PC-3 (cell line): ENCODE data around the gene PRPF40A. TPM values are rescaled to one million over a fixed set of nuclear protein-coding genes. Genes with fewer than 3 reads are reported as not detected.
"Not testable (repeated sequence)": the region's sequence is repeated elsewhere in the genome, so short reads cannot be mapped to it uniquely, and the experiment has no call there.

ENCODE experiments used
- ATAC-seq: fragments of 200-7000 bp; cut with Tn5 transposase; 2 replicates; pipeline ENCODE4 v1.9.1; 2020; ENCODE audit warnings: mild to moderate bottlenecking, moderate library complexity
- BruUV-seq: library from RNA; stranded (reverse); fragments of 400-500 nt; replicated peaks from 2 replicates; lab custom pipeline; 2021; lab: Mats Ljungman, UMichigan
- CTCF ChIA-PET: fragments of 300-600 bp; sonication (Branson Sonifier 250); formaldehyde crosslinking; loops from one replicate; lab custom pipeline; 2022; ENCODE audit warnings: antibody characterized with exemption; lab: Charles Lee
- POLR2A ChIA-PET: fragments of 300-600 bp; sonication (Branson Sonifier 250); formaldehyde crosslinking; loops from one replicate; lab custom pipeline; 2022; ENCODE audit warnings: antibody characterized with exemption; ENCODE audit not compliant: unreplicated experiment; lab: Charles Lee
- DNase-seq: peaks from one replicate; pipeline ENCODE4 v3.0.0-alpha.2; 2015
- H2AFZ ChIP-seq: fragments of 300-600 bp; sonication (generic); 2 replicates; pipeline ENCODE4 v1.6.0; 2016; ENCODE audit warnings: antibody characterized with exemption, low read length
- H3F3A ChIP-seq: fragments of 300-600 bp; sonication (generic); one replicate; pipeline ENCODE4 v1.6.0; 2017; ENCODE audit warnings: antibody characterized with exemption, low read length, control low read depth, mild to moderate bottlenecking; ENCODE audit not compliant: unreplicated experiment
- H3K27ac ChIP-seq: fragments of 300-600 bp; sonication (generic); 2 replicates; pipeline ENCODE4 v1.5.1; 2016; ENCODE audit warnings: mild to moderate bottlenecking, low read length
- H3K27me3 ChIP-seq: fragments of 300-600 bp; sonication (generic); 2 replicates; pipeline ENCODE4 v1.6.1; 2016; ENCODE audit warnings: low read length, mixed read lengths
- H3K36me3 ChIP-seq: fragments of 300-600 bp; sonication (generic); 2 replicates; pipeline ENCODE4 v1.6.1; 2016; ENCODE audit warnings: low read depth, mixed run types, low read length, mixed read lengths
- H3K4me1 ChIP-seq: fragments of 300-600 bp; sonication (generic); 2 replicates; pipeline ENCODE4 v1.5.1; 2016; ENCODE audit warnings: low read length; ENCODE audit not compliant: insufficient read depth
- H3K4me2 ChIP-seq: fragments of 300-600 bp; sonication (generic); 2 replicates; pipeline ENCODE4 v1.6.0; 2016; ENCODE audit warnings: low read length
- H3K4me3 ChIP-seq: fragments of 300-600 bp; sonication (generic); 2 replicates; pipeline ENCODE4 v1.5.1; 2016; ENCODE audit warnings: mild to moderate bottlenecking, low read length, mixed read lengths
- H3K79me2 ChIP-seq: fragments of 300-600 bp; sonication (generic); 2 replicates; pipeline ENCODE4 v1.6.1; 2017; ENCODE audit warnings: low read length, mixed read lengths
- H3K9ac ChIP-seq: fragments of 300-600 bp; sonication (generic); 2 replicates; pipeline ENCODE4 v1.6.0; 2016; ENCODE audit warnings: mild to moderate bottlenecking, low read length
- H3K9me2 ChIP-seq: fragments of 300-600 bp; sonication (generic); replicated peaks from 2 replicates; pipeline ENCODE4 v1.6.1; 2016; ENCODE audit warnings: mixed run types, low read length, mixed read lengths
- H3K9me3 ChIP-seq: fragments of 300-600 bp; sonication (generic); 2 replicates; pipeline ENCODE4 v1.6.1; 2016; ENCODE audit warnings: low read length, mixed read lengths
- H4K20me1 ChIP-seq: fragments of 300-600 bp; sonication (generic); 2 replicates; pipeline ENCODE4 v1.6.1; 2016; ENCODE audit warnings: low read length, mixed read lengths
- EZH2 ChIP-seq: fragments of 300-600 bp; sonication (generic); IDR thresholded peaks from one replicate; pipeline ENCODE4 v1.6.1; 2017; ENCODE audit warnings: antibody characterized with exemption, mild to moderate bottlenecking, low read length; ENCODE audit not compliant: unreplicated experiment
- EZH2phosphoT487 ChIP-seq: fragments of 300-600 bp; sonication (generic); IDR thresholded peaks from 2 replicates; pipeline ENCODE4 v1.6.1; 2018; ENCODE audit warnings: mild to moderate bottlenecking, antibody characterized with exemption, low read length, borderline replicate concordance
- intact Hi-C: fragments of 100-400 bp; cut with micrococcal nuclease; formaldehyde crosslinking; loops from 2 replicates; pipeline ENCODE4 v1.9.0; 2023
- total RNA-seq: library from RNA; depleted of rRNA; stranded (reverse); fragments of >200 nt; gene quantifications from 2 replicates; pipeline ENCODE4 v1.2.3, GENCODE V29; 2014
- TF ChIP-seq, protein P1 (sequence below): fragments of 300-600 bp; sonication (generic); conservative IDR thresholded peaks from 2 replicates; pipeline ENCODE4 v1.5.1; 2017; ENCODE audit warnings: antibody characterized with exemption, low read depth, mild to moderate bottlenecking, low read length

The PRPF40A gene
- total RNA-seq, 1 experiment from 2014 or later, result 140 TPM

DNA sequence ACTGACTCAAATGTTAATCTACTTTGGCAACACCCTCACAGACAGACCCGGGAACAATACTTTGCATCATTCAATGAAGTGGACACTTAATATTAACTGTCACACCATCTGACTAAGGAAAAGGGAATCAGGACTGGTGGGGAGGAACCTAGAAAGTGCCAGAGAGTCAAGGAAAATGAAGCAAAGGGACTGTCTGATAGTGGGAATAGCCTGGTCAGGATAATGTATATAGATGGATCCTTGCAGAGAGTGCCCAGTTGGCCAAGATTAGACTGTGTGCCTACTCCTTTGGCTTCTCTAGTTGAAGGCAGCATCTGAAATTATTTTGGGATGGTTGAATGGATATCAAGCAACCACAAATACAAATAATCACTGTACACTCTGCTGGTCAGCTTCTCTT lies 46.4 kb upstream of the PRPF40A start:
- Histone ChIP-seq H3K4me1 (no peaks in the 10 kb centered on the region), H3K9me3 (no peaks in the 10 kb centered on the region), H3K36me3 (peaks cover 15% of the 10 kb centered on the region; the same call in 1 of the 2 replicates), H3K4me3 (no peak overlapping the region), H3K27me3 (no peaks in the 10 kb centered on the region), H2AFZ (no peak overlapping the region), H3K27ac (no peak overlapping the region), H3K79me2 (no peaks in the 10 kb centered on the region), H4K20me1 (no peaks in the 10 kb centered on the region), H3K9ac (no peak overlapping the region), H3F3A (no peaks in the 10 kb centered on the region), H3K9me2 (no peaks in the 10 kb centered on the region), H3K4me2 (no peak overlapping the region)
- POLR2A ChIA-PET, result no interaction called here
- intact Hi-C loops, result no loop called here
- ATAC-seq, result no peak
- DNase-seq, result no peak
- CTCF ChIA-PET, result no interaction called here
- TF ChIP-seq, protein P1, sequence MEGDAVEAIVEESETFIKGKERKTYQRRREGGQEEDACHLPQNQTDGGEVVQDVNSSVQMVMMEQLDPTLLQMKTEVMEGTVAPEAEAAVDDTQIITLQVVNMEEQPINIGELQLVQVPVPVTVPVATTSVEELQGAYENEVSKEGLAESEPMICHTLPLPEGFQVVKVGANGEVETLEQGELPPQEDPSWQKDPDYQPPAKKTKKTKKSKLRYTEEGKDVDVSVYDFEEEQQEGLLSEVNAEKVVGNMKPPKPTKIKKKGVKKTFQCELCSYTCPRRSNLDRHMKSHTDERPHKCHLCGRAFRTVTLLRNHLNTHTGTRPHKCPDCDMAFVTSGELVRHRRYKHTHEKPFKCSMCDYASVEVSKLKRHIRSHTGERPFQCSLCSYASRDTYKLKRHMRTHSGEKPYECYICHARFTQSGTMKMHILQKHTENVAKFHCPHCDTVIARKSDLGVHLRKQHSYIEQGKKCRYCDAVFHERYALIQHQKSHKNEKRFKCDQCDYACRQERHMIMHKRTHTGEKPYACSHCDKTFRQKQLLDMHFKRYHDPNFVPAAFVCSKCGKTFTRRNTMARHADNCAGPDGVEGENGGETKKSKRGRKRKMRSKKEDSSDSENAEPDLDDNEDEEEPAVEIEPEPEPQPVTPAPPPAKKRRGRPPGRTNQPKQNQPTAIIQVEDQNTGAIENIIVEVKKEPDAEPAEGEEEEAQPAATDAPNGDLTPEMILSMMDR, result no peak
- TF ChIP-seq EZH2phosphoT487, result no peak
- TF ChIP-seq EZH2, result no peak
- no TSS peak for BruUV-seq

DNA sequence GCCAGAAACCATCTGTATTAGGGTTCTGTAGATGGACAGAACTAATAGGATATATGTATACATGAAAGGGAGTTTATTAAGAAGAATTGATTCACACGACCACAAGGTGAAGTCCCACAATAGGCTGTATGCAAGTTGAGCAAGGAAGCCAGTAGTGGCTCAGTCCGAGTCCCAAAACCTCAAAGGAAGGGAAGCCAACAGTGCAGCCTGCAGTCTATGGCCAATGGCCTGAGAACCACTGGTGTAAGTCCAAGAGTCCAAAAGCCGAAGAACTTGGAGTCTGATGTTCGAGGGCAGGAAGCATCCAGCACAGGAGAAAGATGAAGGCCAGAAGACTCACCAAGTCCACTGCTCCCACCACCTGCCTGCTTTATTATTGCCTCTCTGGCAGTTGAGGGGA lies 45.9 kb upstream of the PRPF40A start:
- intact Hi-C loops, H3K4me2 ChIP-seq, H3K9me3 ChIP-seq, DNase-seq, H3F3A ChIP-seq, H3K9me2 ChIP-seq, H3K4me1 ChIP-seq, BruUV-seq, POLR2A ChIA-PET, H3K27ac ChIP-seq, H4K20me1 ChIP-seq, H3K27me3 ChIP-seq, ATAC-seq, CTCF ChIA-PET, H2AFZ ChIP-seq, H3K9ac ChIP-seq, H3K79me2 ChIP-seq, H3K4me3 ChIP-seq: not testable (repeated sequence)
- peaks cover 15% of the 10 kb centered on the region; the same call in 1 of the 2 replicates for H3K36me3 ChIP-seq

DNA sequence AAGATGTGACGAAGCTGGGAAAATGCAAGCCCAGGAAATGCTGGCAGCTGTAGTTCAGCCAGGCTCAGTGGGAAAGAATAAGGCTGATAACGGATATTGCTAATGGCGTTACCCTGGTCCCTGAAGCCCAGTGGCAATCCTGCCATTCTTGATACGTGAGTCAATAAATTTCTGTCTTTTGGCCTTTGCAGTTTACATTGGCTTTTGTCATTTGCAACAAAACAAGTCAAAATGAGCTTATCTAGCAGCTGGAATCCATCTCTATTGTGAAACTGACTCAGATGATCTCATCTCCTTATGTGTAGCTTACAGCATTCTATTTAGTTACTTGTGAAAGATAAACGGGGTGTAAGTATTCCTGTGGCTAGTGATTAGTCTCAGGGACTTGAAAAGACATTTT lies 44.9 kb upstream of the PRPF40A start:
- H3K9me2 ChIP-seq, result no peaks in the 10 kb centered on the region
- H3K4me2 ChIP-seq, result no peak overlapping the region
- no peaks in the 10 kb centered on the region for H3K4me1 ChIP-seq
- H3K79me2 ChIP-seq, result no peaks in the 10 kb centered on the region
- no TSS peak for BruUV-seq
- intact Hi-C loops, result no loop called here
- no peak for ATAC-seq
- TF ChIP-seq EZH2phosphoT487 (no peak), EZH2 (no peak)
- TF ChIP-seq, protein P1, result no peak
- no peak overlapping the region for H3K4me3 ChIP-seq
- peaks cover 15% of the 10 kb centered on the region for H3K36me3 ChIP-seq
- H3K27me3 ChIP-seq, result no peaks in the 10 kb centered on the region
- no peaks in the 10 kb centered on the region for H3F3A ChIP-seq
- H3K9me3 ChIP-seq, result no peaks in the 10 kb centered on the region
- no peak for DNase-seq
- POLR2A ChIA-PET, result no interaction called here
- no peak overlapping the region for H3K9ac ChIP-seq
- H4K20me1 ChIP-seq, result no peaks in the 10 kb centered on the region
- H3K27ac ChIP-seq, result no peak overlapping the region
- no peak overlapping the region for H2AFZ ChIP-seq
- CTCF ChIA-PET, result no interaction called here
